ENCODE data around the gene ST8SIA5.

ST8SIA5 gene

DNA sequence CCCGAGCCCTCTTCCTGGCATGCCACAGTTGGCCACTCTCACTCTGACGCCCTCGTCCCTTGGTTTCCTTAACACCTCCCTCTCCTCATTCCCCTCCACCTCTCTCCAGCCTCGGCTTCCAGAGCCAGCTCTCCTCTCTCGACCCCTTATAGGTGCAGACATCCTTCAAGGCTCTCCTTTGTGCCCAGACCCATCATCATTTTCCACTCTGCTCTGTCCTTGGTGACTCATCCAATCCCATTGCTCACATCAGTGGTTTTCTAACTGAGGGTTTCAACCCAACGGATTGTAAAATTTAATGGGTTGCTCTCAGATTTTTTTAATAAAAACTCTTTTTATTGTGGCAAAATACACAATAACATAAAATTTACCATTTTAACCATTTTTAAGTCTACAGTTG lies 6.2 kb downstream of the ST8SIA5 start:
- TF ChIP-seq, protein P1, sequence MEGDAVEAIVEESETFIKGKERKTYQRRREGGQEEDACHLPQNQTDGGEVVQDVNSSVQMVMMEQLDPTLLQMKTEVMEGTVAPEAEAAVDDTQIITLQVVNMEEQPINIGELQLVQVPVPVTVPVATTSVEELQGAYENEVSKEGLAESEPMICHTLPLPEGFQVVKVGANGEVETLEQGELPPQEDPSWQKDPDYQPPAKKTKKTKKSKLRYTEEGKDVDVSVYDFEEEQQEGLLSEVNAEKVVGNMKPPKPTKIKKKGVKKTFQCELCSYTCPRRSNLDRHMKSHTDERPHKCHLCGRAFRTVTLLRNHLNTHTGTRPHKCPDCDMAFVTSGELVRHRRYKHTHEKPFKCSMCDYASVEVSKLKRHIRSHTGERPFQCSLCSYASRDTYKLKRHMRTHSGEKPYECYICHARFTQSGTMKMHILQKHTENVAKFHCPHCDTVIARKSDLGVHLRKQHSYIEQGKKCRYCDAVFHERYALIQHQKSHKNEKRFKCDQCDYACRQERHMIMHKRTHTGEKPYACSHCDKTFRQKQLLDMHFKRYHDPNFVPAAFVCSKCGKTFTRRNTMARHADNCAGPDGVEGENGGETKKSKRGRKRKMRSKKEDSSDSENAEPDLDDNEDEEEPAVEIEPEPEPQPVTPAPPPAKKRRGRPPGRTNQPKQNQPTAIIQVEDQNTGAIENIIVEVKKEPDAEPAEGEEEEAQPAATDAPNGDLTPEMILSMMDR (IDR thresholded peaks at IDR 0.05; ENCODE audit: low read depth, low read length, missing control alignments), result no peak
- DNase-seq (ENCODE audit: low read depth), result no peak
- H3K4me3 ChIP-seq (ENCODE audit: low read depth, low read length), result no peak overlapping the region

GRCh38 chr18:46748466-46748865 lies 8.4 kb downstream of the ST8SIA5 start:
- TF ChIP-seq, protein P1 (IDR thresholded peaks at IDR 0.05; ENCODE audit: low read depth, low read length, missing control alignments), result no peak
- DNase-seq (ENCODE audit: low read depth), result no peak
- no peak overlapping the region for H3K4me3 ChIP-seq (ENCODE audit: low read depth, low read length)

DNA sequence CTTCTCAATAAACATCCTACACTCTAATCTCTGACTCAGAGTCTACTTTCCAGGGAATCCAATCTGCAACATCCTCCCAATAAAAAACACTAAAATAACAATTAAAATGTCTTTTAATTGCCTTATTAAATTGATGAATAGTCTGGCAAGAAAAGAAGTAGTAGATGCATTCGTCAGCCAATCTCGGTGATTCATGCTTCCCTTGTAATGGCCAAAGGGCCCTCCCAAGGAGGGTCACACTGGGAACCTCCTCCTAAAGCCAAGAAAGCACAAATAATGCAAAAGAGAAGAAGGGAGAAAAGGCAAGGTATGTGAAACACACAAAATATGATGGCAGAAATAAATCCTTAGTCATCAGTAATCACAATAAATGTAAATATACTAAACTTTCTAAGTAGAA lies 16.8 kb downstream of the ST8SIA5 start:
- no peak for DNase-seq (ENCODE audit: low read depth)
- H3K4me3 ChIP-seq (ENCODE audit: low read depth, low read length), result no peak overlapping the region
- TF ChIP-seq, protein P1 (IDR thresholded peaks at IDR 0.05; ENCODE audit: low read depth, low read length, missing control alignments), result no peak

- DNase-seq (ENCODE audit: low read depth), result no peak
- TF ChIP-seq, protein P1 (IDR thresholded peaks at IDR 0.05; ENCODE audit: low read depth, low read length, missing control alignments), result no peak
- H3K4me3 ChIP-seq (ENCODE audit: low read depth, low read length), result no peak overlapping the region
Observed at GRCh38 chr18:46738491-46738890, 18.4 kb downstream of the ST8SIA5 start.

DNA sequence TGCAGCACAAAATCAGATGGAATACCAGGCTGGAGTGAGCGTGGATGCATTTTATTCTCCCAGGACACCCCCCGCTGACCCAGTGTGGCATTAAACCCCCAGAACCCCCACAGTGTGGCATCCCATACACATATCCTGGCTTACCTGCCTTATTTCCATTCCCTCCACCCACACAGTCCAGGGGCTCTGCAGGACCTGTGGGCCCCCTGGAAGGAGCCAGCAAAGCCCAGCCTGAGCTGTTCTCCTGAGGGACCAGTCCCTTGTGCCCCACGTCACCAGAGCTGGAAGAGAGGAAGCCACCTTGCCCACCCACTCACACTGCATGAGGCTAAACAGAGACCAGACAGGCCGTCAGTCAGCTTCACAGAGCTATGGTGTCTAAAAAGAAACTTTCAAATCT lies 20.1 kb downstream of the ST8SIA5 start:
- TF ChIP-seq, protein P1 (IDR thresholded peaks at IDR 0.05; ENCODE audit: low read depth, low read length, missing control alignments), result no peak
- H3K4me3 ChIP-seq (ENCODE audit: low read depth, low read length), result no peak overlapping the region
- DNase-seq (ENCODE audit: low read depth), result no peak

DNA sequence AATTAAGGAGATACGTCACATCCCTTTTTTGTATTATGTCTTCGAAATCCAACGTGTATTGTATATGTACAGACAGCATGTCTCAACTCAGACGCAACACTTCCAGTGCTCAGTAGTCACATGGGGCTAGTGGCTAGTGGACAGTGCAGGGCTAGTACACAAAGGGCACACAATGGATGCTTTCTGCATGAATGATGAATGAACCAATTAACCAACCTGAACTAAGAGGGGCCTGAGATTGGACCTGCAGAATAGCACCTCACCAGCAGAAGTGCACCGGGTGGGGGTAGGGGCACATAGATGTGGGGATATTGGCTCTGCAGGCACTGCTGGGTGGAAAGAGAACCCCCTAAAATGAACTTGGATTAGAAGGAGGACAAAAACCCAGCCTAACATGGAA lies 20.7 kb downstream of the ST8SIA5 start:
- TF ChIP-seq, protein P1 (IDR thresholded peaks at IDR 0.05; ENCODE audit: low read depth, low read length, missing control alignments), result no peak
- DNase-seq (ENCODE audit: low read depth), result no peak
- H3K4me3 ChIP-seq (ENCODE audit: low read depth, low read length), result no peak overlapping the region

DNA sequence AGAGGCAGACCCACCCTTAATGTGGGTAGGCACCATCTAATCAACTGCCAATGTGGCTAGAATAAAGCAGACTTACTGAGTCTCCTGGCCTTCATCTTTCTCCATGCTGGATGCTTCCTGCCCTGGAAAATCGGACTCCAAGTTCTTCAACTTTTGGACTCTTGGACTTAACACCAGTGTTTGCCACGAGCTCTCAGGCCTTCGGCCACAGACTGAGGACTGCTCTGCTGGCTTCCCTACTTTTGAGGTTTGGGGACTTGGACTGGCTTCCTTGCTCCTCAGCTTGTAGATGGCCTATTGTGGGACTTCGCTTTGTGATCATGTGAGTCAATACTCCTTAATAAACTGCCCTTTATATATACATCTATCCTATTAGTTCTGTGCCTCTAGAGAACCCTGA lies 21.9 kb downstream of the ST8SIA5 start:
- H3K4me3 ChIP-seq (ENCODE audit: low read depth, low read length), result no peak overlapping the region
- TF ChIP-seq, protein P1 (IDR thresholded peaks at IDR 0.05; ENCODE audit: low read depth, low read length, missing control alignments), result no peak
- DNase-seq (ENCODE audit: low read depth), result no peak
